ENCODE data around the gene POU2F2. TPM values are rescaled to one million over a fixed set of nuclear protein-coding genes. Genes with fewer than 3 reads are reported as not detected.

The POU2F2 gene
- total RNA-seq, 1 donor from 2014 or later: 1.8 TPM

DNA sequence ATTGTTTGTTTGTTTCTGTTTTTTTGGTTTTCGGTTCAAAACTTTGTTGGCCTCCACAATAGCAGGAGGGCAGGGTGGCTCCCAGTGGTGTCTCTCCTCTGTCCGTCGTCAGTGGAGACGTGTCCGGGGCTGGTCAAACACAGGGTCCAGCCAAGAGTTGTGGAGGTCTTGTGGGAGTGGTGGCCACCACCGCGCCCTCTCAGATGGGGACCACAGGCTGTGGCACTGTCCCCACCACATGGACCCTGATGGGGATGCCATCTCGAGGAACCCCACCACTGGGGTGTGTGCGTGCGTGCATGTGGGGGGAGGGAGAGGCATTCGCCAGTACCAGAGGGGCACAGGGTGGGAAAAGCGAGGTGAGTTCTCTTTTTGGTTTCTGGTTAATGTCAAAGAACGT, 42.5 kb downstream of the POU2F2 start:
- DNase-seq (no peak), ATAC-seq (no peak)
- intact Hi-C loops (cut with micrococcal nuclease): no loop called here

DNA sequence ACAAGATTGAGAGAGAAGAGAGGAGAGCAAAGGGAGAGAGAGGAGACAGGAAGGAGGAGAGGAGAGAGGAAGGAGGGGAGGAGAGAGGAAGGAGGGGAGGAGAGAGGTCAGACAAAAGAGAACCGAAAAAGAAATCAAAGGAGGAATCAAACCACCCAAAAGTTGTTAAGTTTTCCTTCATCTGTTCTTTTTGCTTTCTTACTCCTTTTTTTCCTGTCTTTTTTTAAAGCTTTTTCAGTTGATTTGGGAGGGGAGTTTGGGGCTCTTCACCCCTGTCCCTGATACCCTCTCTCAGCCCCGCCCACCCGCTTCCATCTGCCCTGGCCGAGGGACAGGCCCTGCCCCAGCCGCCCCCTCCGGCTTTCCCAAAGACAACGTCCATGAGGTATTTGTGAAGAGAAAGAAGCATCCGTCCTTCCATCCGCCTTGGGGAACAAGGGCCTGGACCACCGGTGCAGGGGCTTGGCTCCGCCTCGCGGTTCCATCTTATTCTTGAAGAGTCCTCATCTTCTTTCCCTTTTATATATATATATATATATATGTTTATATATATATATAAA, 43.0 kb downstream of the POU2F2 start:
- intact Hi-C loops (cut with micrococcal nuclease): no loop called here

DNA sequence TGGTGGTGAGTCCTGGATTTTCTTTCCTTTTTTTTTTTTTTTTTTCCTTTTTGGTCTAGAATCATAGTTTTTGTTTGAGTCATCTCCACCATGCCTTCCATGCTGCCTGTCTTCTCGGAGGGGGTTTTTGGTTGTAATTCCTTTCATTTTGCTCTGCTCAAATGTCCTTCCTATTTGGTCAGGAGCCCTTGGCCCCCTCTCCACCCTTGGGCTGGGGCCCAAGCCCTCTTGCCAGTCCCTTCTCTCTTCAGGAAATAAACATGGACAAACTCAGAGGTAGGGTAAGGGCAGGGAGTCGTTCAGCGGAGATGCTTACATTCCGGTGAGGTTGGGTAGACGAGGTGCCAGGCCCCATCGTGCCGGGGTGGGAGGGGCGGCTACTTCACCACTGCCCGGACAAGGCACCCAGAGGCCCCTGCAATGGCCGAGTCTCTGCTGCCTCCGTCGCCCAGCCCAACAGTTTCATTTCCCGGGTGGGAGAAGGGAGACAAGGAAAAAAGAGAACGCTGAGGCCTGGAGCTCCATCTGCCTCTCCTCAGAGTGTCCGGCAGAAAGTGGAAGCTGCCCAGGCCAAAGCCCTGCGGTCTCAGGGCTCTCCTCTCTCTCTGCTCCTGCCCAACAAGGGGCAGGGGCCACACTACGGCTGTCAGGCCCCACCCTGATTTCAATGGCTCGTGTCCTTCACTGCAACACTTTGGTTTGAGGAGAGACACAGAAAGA, 43.6 kb downstream of the POU2F2 start:
- no peak for ATAC-seq

More for the DNA sequence above, 43.0 kb downstream of the POU2F2 start:
- DNase-seq (no peak), ATAC-seq (no peak)

DNA sequence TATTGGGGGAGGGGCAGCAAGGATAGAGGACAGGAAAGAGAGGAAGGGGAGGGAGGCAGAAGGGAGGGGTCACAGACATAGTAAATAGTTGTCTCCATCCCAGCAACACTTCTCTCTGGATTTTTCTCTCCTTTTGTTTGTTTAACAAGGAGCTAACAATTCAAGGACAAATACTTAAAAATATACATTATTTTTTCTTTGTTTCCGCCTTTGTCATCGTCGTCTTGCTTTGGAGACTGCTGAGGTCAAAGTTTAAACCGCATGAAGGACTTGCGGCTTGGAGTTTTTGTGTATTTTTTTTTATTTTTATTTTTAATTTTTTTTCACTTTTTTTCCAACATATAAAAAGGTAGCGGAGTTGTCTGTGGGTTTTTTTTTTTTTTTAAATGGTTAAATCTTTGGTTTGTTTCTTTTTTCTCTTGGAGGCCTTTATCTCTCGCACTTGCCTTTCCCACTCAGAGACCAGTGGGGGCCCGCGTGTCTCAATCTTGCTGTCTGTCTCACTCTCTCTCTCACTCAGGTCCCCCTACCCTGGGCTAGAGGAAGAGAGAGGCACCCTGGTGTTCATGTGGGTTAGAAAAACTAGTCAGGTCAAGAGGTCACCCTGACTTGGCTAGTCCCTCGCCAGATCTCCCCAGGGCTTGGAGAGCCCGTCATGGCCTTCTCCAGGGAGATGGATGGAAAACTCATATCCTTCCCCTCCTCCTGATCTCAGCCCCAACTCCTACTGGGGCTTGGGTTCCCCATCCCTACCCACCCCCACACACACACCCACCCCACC, 45.3 kb downstream of the POU2F2 start:
- peak; percentile 18 for ATAC-seq
- DNase-seq: no peak
- intact Hi-C loops (cut with micrococcal nuclease): no loop called here

More for the DNA sequence above, 43.6 kb downstream of the POU2F2 start:
- DNase-seq: no peak
- intact Hi-C loops (cut with micrococcal nuclease): no loop called here

DNA sequence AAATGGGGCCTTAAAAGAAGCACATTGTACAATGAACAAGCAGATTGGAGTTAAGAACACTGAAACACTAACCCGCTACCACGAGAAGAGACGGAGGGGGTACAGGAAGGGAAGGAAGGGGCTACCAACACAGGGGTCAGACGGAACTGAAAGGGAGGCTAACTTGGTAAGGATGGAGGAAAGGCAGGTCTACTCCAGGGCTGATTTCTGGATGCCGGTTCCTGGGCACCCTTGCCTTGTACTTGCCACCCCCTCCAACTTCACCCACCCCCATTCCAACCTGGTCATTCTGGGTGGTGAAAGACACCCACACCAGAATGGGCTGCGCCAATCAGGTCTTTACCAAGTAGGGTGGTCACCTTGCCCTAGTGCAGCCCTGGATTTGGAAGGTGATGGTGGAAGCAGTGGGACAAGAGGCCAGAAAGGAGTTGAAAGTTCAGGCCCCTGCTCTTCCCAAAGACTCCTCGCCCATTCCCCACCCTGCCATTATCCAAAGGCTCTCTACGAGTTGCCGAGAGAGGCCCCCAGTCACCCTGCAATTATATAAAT, 46.0 kb downstream of the POU2F2 start:
- no peak for ATAC-seq
- intact Hi-C loops (cut with micrococcal nuclease): no loop called here
- no peak for DNase-seq

DNA sequence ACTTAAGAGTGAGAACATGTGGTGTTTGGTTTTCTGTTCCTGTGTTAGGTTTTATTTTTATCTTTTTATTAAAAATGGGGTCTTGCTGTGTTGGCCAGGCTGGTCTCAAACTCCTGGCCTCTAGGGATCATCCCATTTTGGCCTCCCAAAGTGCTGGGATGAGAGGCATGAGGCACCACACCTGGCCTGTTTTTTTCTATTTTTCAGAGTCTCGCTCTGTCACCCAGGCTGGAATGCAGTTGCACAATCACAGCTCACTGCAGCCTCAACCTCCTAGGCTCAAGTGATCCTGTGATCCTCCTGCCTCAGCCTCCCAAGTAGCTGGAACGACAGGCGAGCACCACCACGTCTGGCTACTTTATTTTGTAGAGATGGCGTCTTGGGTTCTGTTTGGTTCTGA, 48.7 kb downstream of the POU2F2 start:
- DNase-seq: no peak
- intact Hi-C loops (cut with micrococcal nuclease): no loop called here
- no peak for ATAC-seq

DNA sequence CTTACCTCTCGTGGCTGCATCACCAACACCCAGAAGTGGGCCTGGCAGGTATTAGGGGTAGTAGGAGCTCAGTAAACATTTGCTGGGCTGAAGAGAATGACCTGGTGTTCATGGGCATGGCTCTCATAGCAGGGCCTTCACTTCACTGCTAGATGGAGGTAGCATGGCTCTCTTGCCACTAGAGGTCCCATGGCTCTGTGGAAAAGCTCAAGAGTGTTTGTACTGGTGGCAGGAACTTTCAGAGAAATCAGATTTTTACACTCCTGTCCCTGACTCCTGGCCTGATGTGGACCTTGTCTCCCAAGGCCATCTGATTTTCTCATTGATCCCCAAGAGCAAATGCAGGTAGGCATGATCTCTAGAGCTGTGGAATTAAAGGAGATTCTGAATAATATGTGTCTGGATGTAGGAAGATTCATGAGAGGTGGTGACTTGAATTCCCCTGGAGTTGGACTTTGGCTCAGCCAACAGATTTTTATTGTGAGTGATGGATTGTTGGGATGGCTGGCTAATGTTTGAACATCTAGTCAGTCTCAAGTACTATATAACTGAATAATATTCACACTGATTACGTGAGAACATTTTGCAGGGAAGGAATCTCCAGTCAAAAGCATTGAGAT, 50.6 kb downstream of the POU2F2 start:
- DNase-seq (no peak), ATAC-seq (peak; percentile 28)
- intact Hi-C loops (cut with micrococcal nuclease): no loop called here

DNA sequence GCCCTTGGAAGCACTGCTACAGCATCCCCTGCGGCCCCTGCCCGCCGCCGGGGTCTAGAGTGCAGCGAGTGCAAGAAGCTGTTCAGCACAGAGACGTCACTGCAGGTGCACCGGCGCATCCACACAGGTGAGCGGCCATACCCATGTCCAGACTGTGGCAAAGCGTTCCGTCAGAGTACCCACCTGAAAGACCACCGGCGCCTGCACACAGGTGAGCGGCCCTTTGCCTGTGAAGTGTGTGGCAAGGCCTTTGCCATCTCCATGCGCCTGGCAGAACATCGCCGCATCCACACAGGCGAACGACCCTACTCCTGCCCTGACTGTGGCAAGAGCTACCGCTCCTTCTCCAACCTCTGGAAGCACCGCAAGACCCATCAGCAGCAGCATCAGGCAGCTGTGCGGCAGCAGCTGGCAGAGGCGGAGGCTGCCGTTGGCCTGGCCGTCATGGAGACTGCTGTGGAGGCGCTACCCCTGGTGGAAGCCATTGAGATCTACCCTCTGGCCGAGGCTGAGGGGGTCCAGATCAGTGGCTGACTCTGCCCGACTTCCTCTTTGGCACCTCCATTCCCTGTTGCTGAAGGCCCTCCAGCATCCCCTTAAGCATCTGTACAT, 51.4 kb downstream of the POU2F2 start:
- ATAC-seq: no peak
- DNase-seq: no peak
- intact Hi-C loops (cut with micrococcal nuclease): no loop called here

DNA sequence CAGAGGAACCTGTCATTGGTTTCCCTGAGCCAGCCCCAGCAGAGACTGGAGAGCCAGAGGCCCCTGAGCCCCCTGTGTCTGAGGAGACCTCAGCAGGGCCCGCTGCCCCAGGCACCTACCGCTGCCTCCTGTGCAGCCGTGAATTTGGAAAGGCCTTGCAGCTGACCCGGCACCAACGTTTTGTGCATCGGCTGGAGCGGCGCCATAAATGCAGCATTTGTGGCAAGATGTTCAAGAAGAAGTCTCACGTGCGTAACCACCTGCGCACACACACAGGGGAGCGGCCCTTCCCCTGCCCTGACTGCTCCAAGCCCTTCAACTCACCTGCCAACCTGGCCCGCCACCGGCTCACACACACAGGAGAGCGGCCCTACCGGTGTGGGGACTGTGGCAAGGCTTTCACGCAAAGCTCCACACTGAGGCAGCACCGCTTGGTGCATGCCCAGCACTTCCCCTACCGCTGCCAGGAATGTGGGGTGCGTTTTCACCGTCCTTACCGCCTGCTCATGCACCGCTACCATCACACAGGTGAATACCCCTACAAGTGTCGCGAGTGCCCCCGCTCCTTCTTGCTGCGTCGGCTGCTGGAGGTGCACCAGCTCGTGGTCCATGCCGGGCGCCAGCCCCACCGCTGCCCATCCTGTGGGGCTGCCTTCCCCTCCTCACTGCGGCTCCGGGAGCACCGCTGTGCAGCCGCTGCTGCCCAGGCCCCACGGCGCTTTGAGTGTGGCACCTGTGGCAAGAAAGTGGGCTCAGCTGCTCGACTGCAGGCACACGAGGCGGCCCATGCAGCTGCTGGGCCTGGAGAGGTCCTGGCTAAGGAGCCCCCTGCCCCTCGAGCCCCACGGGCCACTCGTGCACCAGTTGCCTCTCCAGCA, 52.1 kb downstream of the POU2F2 start:
- intact Hi-C loops (cut with micrococcal nuclease): no loop called here
- ATAC-seq (no peak), DNase-seq (no peak)

DNA sequence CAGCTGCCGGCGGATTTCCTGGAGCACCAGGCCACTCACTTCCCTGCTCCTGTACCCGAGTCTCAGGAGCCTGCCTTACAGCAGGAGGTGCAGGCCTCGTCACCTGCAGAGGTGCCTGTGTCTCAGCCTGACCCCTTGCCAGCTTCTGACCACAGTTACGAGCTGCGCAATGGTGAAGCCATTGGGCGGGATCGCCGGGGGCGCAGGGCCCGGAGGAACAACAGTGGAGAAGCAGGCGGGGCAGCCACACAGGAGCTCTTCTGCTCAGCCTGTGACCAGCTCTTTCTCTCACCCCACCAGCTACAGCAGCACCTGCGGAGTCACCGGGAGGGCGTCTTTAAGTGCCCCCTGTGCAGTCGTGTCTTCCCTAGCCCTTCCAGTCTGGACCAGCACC, 53.0 kb downstream of the POU2F2 start:
- intact Hi-C loops (cut with micrococcal nuclease): no loop called here
- no peak for ATAC-seq
- no peak for DNase-seq

DNA sequence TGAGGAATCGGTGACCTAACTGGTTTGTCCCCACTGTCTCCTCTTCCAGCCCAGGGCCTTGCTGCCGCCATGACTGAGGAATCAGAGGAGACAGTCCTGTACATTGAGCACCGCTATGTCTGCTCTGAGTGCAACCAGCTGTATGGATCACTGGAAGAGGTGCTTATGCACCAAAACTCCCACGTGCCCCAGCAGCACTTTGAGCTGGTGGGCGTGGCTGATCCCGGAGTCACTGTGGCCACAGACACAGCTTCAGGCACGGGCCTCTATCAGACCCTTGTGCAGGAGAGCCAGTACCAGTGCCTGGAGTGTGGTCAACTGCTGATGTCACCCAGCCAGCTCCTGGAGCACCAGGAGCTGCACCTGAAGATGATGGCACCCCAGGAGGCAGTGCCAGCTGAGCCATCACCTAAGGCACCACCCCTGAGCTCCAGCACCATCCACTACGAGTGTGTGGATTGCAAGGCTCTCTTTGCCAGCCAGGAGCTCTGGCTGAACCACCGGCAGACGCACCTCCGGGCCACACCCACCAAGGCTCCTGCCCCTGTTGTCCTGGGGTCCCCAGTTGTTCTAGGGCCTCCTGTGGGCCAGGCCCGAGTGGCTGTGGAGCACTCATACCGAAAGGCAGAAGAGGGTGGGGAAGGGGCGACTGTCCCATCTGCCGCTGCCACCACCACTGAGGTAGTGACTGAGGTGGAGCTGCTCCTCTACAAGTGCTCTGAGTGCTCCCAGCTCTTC, 53.5 kb downstream of the POU2F2 start:
- ATAC-seq: no peak
- intact Hi-C loops (cut with micrococcal nuclease): no loop called here
- no peak for DNase-seq

DNA sequence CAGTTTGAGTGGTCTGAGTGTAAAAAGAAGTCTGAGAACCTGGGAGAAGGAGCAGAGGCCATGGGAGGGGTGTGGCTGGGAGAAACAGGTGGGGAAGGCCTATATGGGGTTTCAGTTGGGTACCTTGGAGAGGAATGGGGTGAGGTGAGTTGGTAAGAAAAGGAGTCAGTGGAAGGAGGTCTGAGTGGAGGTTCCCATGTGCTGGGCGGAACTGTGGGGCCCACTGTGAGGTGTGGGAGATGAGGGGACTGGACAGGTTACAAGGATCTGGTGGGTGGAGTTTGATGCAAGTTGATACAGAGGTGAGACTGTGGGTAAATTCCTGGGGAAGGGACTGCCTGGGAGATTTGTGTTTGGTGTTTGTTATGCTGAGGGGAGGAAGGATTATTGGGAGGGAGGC, 54.2 kb downstream of the POU2F2 start:
- intact Hi-C loops (cut with micrococcal nuclease): no loop called here
- no peak for DNase-seq
- no peak for ATAC-seq

DNA sequence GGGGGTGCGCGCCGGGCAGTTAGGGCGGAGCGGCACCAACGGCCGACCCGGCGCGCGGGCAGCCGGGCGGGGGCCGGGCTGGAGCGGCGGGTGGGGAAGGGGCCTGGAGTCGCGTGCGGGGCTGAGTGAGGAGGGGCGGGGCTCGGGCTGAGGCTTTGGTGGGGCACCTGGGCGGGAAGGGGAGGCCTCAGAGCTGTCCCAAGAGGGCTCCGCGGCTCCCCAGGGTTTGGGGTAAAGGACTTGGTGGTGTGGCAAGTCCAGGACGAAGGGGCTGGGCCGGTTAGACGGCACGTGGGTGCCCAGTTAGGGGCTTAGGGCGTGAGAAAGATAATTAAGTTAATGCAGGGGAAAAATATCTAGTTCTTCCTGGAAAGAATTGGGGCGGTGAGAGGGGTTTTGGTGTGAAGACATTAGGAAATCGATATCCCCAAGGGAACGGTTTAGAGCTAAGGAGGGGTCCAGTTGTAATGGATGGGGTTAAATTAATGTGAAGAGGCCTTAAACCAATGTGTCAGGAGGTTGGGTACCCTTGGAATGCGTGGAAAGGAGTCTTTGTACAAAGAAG, 55.8 kb downstream of the POU2F2 start:
- ATAC-seq (no peak), DNase-seq (no peak)
- intact Hi-C loops (cut with micrococcal nuclease): no loop called here

DNA sequence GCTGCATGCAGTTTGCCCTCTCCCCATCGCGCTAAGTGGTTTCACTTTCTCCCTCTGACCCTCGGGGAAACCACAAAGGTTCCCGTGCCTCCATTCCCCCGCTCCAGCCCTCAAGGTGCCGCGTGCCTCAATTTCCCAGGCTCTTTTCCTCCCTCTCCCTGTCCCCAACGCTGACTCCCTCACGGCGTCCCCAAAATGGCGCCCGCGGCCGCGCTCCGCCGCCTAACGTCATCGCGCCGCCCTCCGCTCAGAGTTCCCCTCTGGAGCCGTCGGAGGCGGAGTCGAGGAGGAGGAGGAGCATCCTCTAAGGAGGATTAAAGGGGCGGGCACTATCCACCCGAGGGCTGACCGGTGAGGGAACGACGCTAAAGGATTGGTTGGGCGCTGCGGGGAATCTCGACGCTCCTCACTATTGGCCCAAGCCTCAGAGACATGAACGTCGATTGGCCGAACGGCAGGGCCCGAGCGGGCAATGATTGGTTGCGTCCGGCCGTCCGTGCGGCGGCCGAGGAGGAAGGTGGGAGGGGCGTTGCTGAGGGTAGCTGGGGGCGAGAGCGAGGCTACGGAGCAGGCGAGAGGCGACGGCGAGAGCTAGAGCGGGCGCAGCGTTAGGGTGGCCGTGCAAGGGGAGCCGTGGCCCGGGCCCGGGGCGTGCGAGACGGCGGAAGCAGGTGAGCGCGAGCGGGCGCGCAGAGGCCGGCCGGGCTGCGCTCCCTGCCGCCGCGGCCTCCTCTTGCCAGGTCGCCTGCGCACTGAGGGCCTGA, 56.4 kb downstream of the POU2F2 start, which contains the start of gene ZNF574:
TSS of gene ZNF574 (plus strand) at position 551 of the 764 bp plus-strand sequence. CDS start 2,441 bp downstream, outside the sequence.
- ATAC-seq (peak; percentile 98), DNase-seq (peak; percentile 98)
- intact Hi-C loops (cut with micrococcal nuclease): no loop called here

DNA sequence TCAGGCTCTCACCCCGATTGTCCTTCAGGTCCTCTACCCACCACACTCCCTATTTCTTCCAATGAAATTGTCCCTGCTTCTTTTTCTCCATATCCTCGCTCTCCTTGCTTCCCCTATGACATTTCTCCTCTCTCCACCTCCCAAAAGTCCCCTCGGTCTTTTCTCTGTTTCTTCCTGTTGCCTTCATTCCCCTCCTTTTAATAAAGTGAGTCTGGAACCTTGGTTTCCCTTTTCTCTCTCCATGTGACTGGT, 57.0 kb downstream of the POU2F2 start:
- intact Hi-C loops (cut with micrococcal nuclease): no loop called here
- ATAC-seq (peak; percentile 3), DNase-seq (no peak)

DNA sequence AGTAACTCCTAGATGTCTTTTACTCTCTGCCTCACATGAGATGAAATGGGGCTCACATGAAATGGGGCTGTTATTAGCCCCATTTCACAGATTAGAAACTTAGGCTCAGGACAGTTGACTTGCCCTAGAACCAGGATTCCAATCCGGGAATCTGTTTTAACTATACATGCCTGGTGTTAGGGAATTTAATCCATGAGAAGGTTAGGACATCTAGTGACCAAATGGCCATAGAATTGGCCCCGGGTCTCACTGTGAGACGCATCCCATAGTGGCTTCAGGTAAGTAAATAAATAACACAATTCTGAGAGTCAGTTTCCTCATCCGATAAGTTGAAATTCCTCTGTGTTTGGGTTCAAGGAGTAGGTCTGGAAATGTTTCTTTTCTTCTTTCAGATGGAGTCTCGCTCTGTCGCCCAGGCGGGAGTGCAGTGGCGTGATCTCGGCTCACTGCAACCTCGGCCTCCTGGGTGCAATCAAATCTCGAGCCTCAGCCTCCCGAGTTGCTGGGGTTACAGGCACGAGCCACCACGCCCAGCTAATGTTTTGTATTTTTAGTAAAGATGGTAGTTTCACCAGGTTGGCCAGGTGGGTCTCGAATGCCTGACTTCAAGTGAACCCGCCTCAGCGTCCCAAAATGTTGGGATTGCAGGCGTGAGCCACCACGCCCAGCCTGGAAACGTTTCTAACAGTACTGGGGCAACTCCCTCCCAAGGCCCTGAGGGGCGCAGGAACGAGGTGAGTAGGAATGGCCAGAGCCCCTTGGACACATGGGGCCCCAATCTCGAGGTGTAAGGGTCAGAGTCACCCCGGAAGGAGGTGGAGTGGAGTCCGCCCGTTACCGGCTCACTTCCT, 57.5 kb downstream of the POU2F2 start:
- intact Hi-C loops (cut with micrococcal nuclease): no loop called here
- ATAC-seq (no peak), DNase-seq (no peak)

All from left ventricle myocardium superior (tissue), 1 donor.